ENCODE data around the gene TUBB6. TPM values are rescaled to one million over a fixed set of nuclear protein-coding genes. Genes with fewer than 3 reads are reported as not detected.

TUBB6 gene
- total and polyA plus RNA-seq, 12 donors: 61.9 to 602 (median 92.1) TPM

GRCh38 chr18:12264864-12265263 is 43.2 kb upstream of the TUBB6 start:
- 70 to 71% methylated on average over 2 of the region's 2 CpGs for WGBS, 2 donors
- intact Hi-C loops (cut with DNase I): no loop called here
- no peaks in the 10 kb centered on the region for H3K36me3 ChIP-seq

GRCh38 chr18:12271376-12272235 is 36.4 kb upstream of the TUBB6 start:
- Histone ChIP-seq H3K27ac (peak overlapping the region in 9 of 10 donors; percentile 47 to 89 (median 72)), H3K27me3 (no peaks in the 10 kb centered on the region), H3K36me3 (no peaks in the 10 kb centered on the region), H3K9me3 (no peaks in the 10 kb centered on the region), H3K4me3 (peak overlapping the region in 9 of 10 donors; percentile 20 to 60 (median 47)), H3K4me1 (peaks cover 0 to 9% (median 3%) of the 10 kb centered on the region in 9 donors)
- WGBS, 2 donors: 19 to 20% methylated on average over 51 of the region's 51 CpGs
- ATAC-seq (peak; percentile 82 to 95 (median 93)), DNase-seq (peak; percentile 78 to 79)
- intact Hi-C loops (cut with DNase I): loop anchor here in 4 of 10 donors (1.0 to 5.0 kb wide), 2 partner anchors 36 kb away; partner anchors contain the start of gene TUBB6 (in 3 of the 4)
- peak; percentile 52 to 90 (median 70) for TF ChIP-seq CTCF (IDR thresholded peaks at IDR 0.05)

More at GRCh38 chr18:12264864-12265263, 43.2 kb upstream of the TUBB6 start:
- no peak overlapping the region for H3K4me3 ChIP-seq
- no peaks in the 10 kb centered on the region for H3K9me3 ChIP-seq
- H3K27ac ChIP-seq: no peak overlapping the region
- ATAC-seq (no peak), DNase-seq (no peak)
- no peaks in the 10 kb centered on the region for H3K4me1 ChIP-seq
- no peak for TF ChIP-seq CTCF (IDR thresholded peaks at IDR 0.05)
- no peaks in the 10 kb centered on the region for H3K27me3 ChIP-seq

GRCh38 chr18:12274793-12275192 is 33.2 kb upstream of the TUBB6 start:
- no peaks in the 10 kb centered on the region for H3K27me3 ChIP-seq
- TF ChIP-seq CTCF (IDR thresholded peaks at IDR 0.05): no peak
- intact Hi-C loops (cut with DNase I): loop anchor here in 4 of 10 donors (5.0 kb wide), 2 partner anchors 33 to 103 kb away; partner anchors contain the start of genes TUBB6 (in 3 of the 4) and AFG3L2 (in 1 of the 4)
- DNase-seq (no peak), ATAC-seq (no peak)
- no peaks in the 10 kb centered on the region for H3K36me3 ChIP-seq
- no peak overlapping the region for H3K4me3 ChIP-seq
- peaks cover 12 to 40% (median 24%) of the 10 kb centered on the region in 9 donors for H3K4me1 ChIP-seq
- no peaks in the 10 kb centered on the region for H3K9me3 ChIP-seq
- WGBS, 2 donors: 98 to 99% methylated on average over 4 of the region's 4 CpGs
- no peak overlapping the region for H3K27ac ChIP-seq

- H3K4me3 ChIP-seq: no peak overlapping the region
- no peaks in the 10 kb centered on the region for H3K27me3 ChIP-seq
- H3K27ac ChIP-seq: peak overlapping the region in 2 of 10 donors; percentile 25 to 92
- DNase-seq: no peak
- ATAC-seq: no peak
- no peaks in the 10 kb centered on the region for H3K9me3 ChIP-seq
- 74 to 81% methylated on average over 26 of the region's 26 CpGs for WGBS, 2 donors
- no peak for TF ChIP-seq CTCF (IDR thresholded peaks at IDR 0.05)
- H3K36me3 ChIP-seq: no peaks in the 10 kb centered on the region
- intact Hi-C loops (cut with DNase I): loop anchor here in 1 of 10 donors (5.0 kb wide), 1 partner anchor 100 kb away; the partner anchor contains the start of gene AFG3L2
- H3K4me1 ChIP-seq: peaks cover 9 to 47% (median 27%) of the 10 kb centered on the region in 9 donors
These were observed 31.1 kb upstream of the TUBB6 start for GRCh38 chr18:12276736-12277554.

Measured in heart right ventricle (tissue), 16 donors.